OCI-LY7 (cell line): ENCODE results near the gene CD300C. TPM values are rescaled to one million over a fixed set of nuclear protein-coding genes. Genes with fewer than 3 reads are reported as not detected.

Source experiments
- BruUV-seq: library from RNA; stranded (reverse); fragments of 400-500 nt; replicated peaks from 2 replicates; lab custom pipeline; 2021; lab: Mats Ljungman, UMichigan
- CTCF ChIA-PET: fragments of 300-600 bp; sonication (Branson Sonifier 250); formaldehyde crosslinking; loops from one replicate; lab custom pipeline; 2022; ENCODE audit warnings: antibody characterized with exemption; ENCODE audit not compliant: unreplicated experiment; lab: Charles Lee
- POLR2A ChIA-PET: fragments of 300-600 bp; sonication (Branson Sonifier 250); formaldehyde crosslinking; loops from one replicate; lab custom pipeline; 2022; ENCODE audit warnings: antibody characterized with exemption; lab: Charles Lee
- DNase-seq: peaks from one replicate; pipeline ENCODE4 v3.0.0-alpha.2; 2015; ENCODE audit warnings: low spot score
- H2AFZ ChIP-seq: fragments of 200-600 bp; sonication (generic), shearing (Covaris generic); 2 replicates; pipeline ENCODE4 v1.6.1; 2014; ENCODE audit warnings: mild to moderate bottlenecking, antibody characterized with exemption, low read length, moderate library complexity
- H3K27ac ChIP-seq: fragments of 200-600 bp; sonication (generic); 2 replicates; pipeline ENCODE4 v1.5.1; 2014; ENCODE audit warnings: mixed run types, low read depth, mild to moderate bottlenecking, moderate library complexity, low read length, inconsistent platforms; ENCODE audit not compliant: poor library complexity, severe bottlenecking
- H3K36me3 ChIP-seq: fragments of 200-600 bp; sonication (generic); 2 replicates; pipeline ENCODE4 v1.6.1; 2014; ENCODE audit warnings: mild to moderate bottlenecking, antibody characterized with exemption, low read length, moderate library complexity, mixed read lengths; ENCODE audit not compliant: insufficient read depth
- H3K4me1 ChIP-seq: fragments of 200-600 bp; sonication (generic); 2 replicates; pipeline ENCODE4 v1.5.1; 2014; ENCODE audit warnings: mild to moderate bottlenecking, low read length; ENCODE audit not compliant: insufficient read depth, poor library complexity, severe bottlenecking
- H3K4me2 ChIP-seq: fragments of 200-600 bp; sonication (generic); 2 replicates; pipeline ENCODE4 v1.6.1; 2014; ENCODE audit warnings: mild to moderate bottlenecking, low read length
- H3K4me3 ChIP-seq: fragments of 200-600 bp; sonication (generic); 2 replicates; pipeline ENCODE4 v1.5.1; 2014; ENCODE audit warnings: mild to moderate bottlenecking, low read depth, low read length; ENCODE audit not compliant: poor library complexity, severe bottlenecking
- H3K79me2 ChIP-seq: fragments of 200-600 bp; sonication (generic); 2 replicates; pipeline ENCODE4 v1.6.1; 2016; ENCODE audit warnings: low read depth, mild to moderate bottlenecking, low read length, moderate library complexity, mixed read lengths; ENCODE audit not compliant: insufficient read depth
- H3K9me2 ChIP-seq: fragments of 200-600 bp; sonication (generic); 2 replicates; pipeline ENCODE4 v1.6.1; 2016; ENCODE audit warnings: mild to moderate bottlenecking, low read length, mixed read lengths; ENCODE audit not compliant: insufficient read depth
- H3K9me3 ChIP-seq: fragments of 200-600 bp; sonication (generic); 2 replicates; pipeline ENCODE4 v1.6.1; 2014; ENCODE audit warnings: mild to moderate bottlenecking, mixed run types, low read length, mixed read lengths
- H4K20me1 ChIP-seq: fragments of 200-600 bp; sonication (generic); 2 replicates; pipeline ENCODE4 v1.6.1; 2014; ENCODE audit warnings: mild to moderate bottlenecking, antibody characterized with exemption, low read length, moderate library complexity, mixed read lengths; ENCODE audit not compliant: insufficient read depth
- EZH2phosphoT487 ChIP-seq: fragments of 200-600 bp; sonication (generic); IDR thresholded peaks from 2 replicates; pipeline ENCODE4 v1.6.1; 2018; ENCODE audit warnings: low read depth, borderline replicate concordance, mild to moderate bottlenecking, mixed run types, antibody characterized with exemption, low read length, moderate library complexity, mixed read lengths
- intact Hi-C: fragments of 100-400 bp; cut with micrococcal nuclease; formaldehyde crosslinking; loops from one replicate; pipeline ENCODE4 v1.10.0; 2022; ENCODE audit not compliant: unreplicated experiment
- total RNA-seq, 2 experiments: library from RNA; depleted of rRNA in 1 of 2; stranded (reverse); fragments of >200 nt in 1 of 2; shearing (Covaris generic) in 1 of 2; gene quantifications; 2 replicates each; pipeline ENCODE4 v1.2.3, GENCODE V29; 2014 to 2022
- TF ChIP-seq, protein P1 (sequence below): fragments of 200-600 bp; sonication (generic); conservative IDR thresholded peaks from 2 replicates; pipeline ENCODE4 v1.5.1; 2014; ENCODE audit warnings: mild to moderate bottlenecking, antibody characterized with exemption, low read length, moderate library complexity, mixed read lengths

Gene CD300C
- total RNA-seq, 2 experiments from 2014 or later: not detected

DNA sequence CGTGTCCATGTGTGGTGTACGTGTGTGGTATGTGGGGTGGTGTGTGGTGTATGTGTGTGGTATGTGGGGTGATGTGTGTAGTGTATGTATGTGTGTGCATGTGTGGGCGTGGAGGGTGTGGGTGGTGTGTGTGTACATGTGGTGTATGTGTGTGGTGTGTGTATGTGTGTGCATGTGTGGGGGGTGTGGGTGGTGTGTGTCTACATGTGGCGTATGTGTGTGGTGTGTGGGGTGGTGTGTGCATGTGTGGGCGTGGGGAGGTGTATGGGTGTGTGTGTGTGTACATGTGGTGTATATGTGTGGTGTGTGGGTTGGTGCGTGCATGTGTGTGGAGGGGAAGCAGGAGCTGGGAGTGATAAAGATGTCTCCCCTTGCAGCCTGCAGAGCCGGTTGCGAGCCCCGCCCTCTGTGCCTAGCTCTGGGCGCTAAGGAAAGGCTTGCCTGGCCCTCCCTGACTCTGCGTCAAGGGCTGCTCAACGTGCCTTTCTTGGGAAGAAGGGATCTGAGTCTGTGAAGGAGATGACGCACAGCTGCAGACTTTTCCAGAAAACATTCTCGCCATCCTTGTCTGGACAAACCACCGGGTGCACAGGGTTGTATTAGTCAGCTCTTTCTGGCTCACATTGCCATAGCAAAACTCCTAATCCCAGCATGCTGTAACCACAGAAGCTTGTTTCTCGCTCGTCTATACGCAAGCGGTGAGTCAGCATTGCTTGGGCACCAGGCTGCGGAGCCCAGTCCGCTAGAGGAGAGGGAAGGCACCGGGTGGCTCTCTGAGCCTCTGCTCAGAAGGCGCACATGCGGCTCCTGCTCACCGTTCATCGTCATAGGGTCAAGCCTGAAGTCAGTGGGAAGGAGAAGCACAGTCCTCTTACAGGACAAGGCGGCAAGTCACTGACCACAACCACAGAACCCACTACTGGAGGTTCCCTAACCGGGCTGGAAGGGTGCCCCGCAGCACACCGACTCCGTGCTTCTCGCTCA, 23.4 kb upstream of the CD300C start:
- Histone ChIP-seq H3K27ac (no peak overlapping the region), H3K9me2 (no peaks in the 10 kb centered on the region), H3K4me1 (no peaks in the 10 kb centered on the region), H2AFZ (no peak overlapping the region), H3K9me3 (no peaks in the 10 kb centered on the region), H3K36me3 (no peaks in the 10 kb centered on the region), H4K20me1 (no peaks in the 10 kb centered on the region), H3K4me2 (no peak overlapping the region), H3K79me2 (no peaks in the 10 kb centered on the region), H3K4me3 (no peak overlapping the region)
- no TSS peak for BruUV-seq
- intact Hi-C loops: no loop called here
- no peak for DNase-seq
- TF ChIP-seq EZH2phosphoT487: no peak
- TF ChIP-seq, protein P1, sequence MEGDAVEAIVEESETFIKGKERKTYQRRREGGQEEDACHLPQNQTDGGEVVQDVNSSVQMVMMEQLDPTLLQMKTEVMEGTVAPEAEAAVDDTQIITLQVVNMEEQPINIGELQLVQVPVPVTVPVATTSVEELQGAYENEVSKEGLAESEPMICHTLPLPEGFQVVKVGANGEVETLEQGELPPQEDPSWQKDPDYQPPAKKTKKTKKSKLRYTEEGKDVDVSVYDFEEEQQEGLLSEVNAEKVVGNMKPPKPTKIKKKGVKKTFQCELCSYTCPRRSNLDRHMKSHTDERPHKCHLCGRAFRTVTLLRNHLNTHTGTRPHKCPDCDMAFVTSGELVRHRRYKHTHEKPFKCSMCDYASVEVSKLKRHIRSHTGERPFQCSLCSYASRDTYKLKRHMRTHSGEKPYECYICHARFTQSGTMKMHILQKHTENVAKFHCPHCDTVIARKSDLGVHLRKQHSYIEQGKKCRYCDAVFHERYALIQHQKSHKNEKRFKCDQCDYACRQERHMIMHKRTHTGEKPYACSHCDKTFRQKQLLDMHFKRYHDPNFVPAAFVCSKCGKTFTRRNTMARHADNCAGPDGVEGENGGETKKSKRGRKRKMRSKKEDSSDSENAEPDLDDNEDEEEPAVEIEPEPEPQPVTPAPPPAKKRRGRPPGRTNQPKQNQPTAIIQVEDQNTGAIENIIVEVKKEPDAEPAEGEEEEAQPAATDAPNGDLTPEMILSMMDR: no peak
- ChIA-PET POLR2A (no interaction called here), CTCF (no interaction called here)

DNA sequence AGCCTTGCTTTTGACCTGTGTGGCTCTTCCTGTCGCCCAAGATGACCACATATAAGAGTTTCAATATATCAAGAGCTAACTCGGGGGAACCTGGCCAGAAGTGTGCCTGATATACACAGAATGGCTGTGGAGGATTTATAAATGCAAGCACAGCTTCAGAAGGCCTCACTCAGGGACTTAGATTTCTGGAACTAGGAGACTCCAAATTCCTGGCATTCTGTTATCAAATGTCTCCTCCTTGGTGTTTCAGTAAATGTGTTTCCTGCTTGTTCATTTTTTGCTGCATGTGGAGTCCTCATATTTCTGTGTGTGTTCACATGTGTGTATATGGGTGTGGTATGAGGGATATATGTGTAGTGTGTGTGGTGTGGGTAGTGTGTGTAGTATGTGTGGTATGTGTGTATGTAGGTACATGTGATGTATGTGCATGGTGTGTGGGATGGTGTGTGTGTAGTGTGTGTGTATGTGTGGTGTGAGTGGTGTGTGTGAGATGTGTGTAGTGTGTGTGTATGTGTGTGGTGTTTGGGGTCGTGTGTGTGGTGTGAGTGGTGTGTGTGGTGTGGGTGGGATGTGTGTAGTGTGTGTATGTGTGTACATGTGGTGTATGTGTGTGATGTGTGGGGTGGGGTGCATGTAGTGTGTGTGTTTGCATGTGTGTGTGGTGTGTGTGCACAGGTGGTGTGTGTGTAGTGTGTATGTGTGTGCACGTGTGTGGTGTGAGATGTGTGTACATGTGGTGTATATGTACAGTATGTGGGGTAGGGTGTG, 22.4 kb upstream of the CD300C start:
- no peaks in the 10 kb centered on the region for H3K9me3 ChIP-seq
- no peaks in the 10 kb centered on the region for H3K79me2 ChIP-seq
- H3K27ac ChIP-seq: no peak overlapping the region
- intact Hi-C loops: no loop called here
- DNase-seq: no peak
- no peaks in the 10 kb centered on the region for H3K36me3 ChIP-seq
- H3K9me2 ChIP-seq: no peaks in the 10 kb centered on the region
- ChIA-PET POLR2A (interaction anchor here (0.5 kb wide), 1 partner anchor 157 kb away, joined by 3 read pairs; no protein-coding TSS in a partner anchor), CTCF (no interaction called here)
- no peak overlapping the region for H3K4me2 ChIP-seq
- H4K20me1 ChIP-seq: no peaks in the 10 kb centered on the region
- H3K4me3 ChIP-seq: no peak overlapping the region
- BruUV-seq: no TSS peak
- no peaks in the 10 kb centered on the region for H3K4me1 ChIP-seq
- no peak overlapping the region for H2AFZ ChIP-seq
- TF ChIP-seq, protein P1: no peak
- TF ChIP-seq EZH2phosphoT487: no peak
